ENCODE measurements around the gene PC.

- TF ChIP-seq EZH2 (IDR thresholded peaks at IDR 0.05; ENCODE audit: borderline replicate concordance), result no peak
- TF ChIP-seq, protein P1, sequence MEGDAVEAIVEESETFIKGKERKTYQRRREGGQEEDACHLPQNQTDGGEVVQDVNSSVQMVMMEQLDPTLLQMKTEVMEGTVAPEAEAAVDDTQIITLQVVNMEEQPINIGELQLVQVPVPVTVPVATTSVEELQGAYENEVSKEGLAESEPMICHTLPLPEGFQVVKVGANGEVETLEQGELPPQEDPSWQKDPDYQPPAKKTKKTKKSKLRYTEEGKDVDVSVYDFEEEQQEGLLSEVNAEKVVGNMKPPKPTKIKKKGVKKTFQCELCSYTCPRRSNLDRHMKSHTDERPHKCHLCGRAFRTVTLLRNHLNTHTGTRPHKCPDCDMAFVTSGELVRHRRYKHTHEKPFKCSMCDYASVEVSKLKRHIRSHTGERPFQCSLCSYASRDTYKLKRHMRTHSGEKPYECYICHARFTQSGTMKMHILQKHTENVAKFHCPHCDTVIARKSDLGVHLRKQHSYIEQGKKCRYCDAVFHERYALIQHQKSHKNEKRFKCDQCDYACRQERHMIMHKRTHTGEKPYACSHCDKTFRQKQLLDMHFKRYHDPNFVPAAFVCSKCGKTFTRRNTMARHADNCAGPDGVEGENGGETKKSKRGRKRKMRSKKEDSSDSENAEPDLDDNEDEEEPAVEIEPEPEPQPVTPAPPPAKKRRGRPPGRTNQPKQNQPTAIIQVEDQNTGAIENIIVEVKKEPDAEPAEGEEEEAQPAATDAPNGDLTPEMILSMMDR (IDR thresholded peaks at IDR 0.05; ENCODE audit: poor library complexity), result no peak
- no peak for TF ChIP-seq EZH2phosphoT487 (IDR thresholded peaks at IDR 0.05; ENCODE audit: low read depth, severe bottlenecking, unreplicated experiment)
Observed at GRCh38 chr11:66933531-66933930, 24.7 kb downstream of the PC start.

All from hepatocyte (in vitro differentiated cells).